Kidney glomerular epithelial cell (primary cell): ENCODE results near the gene PACS1.

Experiments
- DNase-seq: peaks from one replicate; lab custom pipeline; 2025; lab: John Stamatoyannopoulos, UW

Gene PACS1

DNA sequence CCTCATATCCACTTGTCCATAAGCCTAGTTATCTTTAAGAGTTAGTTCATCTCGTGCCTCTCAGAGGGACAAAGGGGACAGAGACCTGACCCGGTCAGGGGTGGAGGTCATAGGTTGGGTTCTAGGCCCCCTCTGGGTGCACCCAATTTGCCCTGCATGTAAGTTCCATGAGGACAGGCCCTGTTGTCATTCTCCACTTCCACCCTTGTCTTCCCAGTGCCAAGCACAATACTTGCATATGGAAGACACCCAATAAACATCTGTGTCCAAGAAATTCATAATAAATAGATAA is 220.2 kb downstream of the PACS1 start:
- DNase-seq, result no peak

DNA sequence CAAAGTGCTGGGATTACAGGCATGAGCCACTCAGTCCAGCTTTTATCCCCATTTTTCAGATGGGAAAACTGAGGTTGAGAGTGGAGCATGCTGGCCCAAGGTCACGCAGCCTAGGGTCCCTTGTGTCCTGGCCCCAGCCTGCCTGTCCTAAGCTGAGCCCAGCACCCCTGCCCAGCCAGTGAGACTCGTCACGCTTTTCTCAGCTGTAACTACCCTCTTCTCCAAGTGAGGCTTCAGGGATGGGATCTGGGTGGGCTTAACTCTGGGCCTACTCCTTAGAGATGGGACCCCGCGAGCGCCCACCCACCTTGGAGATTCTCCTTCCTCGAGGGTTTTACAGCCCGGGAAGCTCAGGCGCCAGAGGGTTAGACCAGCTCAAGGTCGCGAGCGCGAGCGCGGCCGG is 221.2 kb downstream of the PACS1 start:
- no peak for DNase-seq

DNA sequence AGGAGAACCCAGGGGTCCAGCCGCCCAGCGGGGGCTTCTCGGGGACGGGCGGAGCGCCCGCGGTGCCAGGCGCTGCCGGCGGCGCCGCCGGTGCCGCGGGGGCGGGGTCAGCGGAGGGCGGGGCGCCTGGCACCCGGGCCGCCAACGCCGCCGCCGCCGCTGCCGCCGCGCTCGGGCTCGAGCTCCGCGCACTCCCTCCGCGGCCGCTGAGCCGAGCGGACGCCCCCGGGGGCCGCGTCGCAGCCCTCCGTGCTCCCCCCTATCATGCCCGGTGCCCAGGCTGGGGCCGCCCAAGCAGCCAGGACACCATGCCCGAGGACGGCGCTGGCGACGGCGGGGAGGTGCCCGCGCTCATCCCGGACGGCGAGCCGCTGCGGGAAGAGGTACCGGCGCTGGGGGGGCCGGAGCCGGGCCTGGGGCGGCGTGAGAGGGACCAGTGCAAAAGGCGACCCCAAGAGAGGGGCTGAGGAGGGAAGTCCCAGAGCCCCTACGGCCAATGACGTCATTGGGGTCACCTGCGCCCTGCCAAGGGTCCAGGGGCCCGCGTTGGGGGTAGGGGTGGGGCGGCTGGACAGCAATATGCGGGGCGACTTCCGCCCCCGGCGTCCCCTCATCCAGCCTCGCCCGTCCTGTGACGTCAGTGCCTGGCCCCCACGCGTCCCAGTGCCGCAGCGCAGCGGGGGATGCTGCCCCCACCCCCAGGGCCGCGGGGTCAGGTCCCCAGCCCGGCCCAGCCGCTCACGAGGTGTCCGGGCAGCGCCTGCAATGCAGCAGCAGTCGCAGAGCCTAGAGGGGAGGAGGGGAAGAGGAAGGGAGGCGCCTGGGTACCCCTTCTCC is 221.9 kb downstream of the PACS1 start, which contains the start of gene TMEM151A:
Gene TMEM151A, plus strand, starts transcription at position 189 of the 837 bp plus-strand sequence. Its CDS starts 120 bp downstream, at position 309.
- no peak for DNase-seq

- no peak for DNase-seq
Measured at GRCh38 chr11:66292543-66293332, 222.7 kb downstream of the PACS1 start.

- no peak for DNase-seq
Measured at GRCh38 chr11:66293352-66293751, 223.3 kb downstream of the PACS1 start.

- DNase-seq, result no peak
Measured at GRCh38 chr11:66293777-66294625, 223.9 kb downstream of the PACS1 start.
